GM18861 (cell line): ENCODE results near the gene SLC6A1.

ENCODE experiments used
- ATAC-seq: cut with Tn5 transposase; IDR thresholded peaks from one replicate; pipeline ENCODE4 v1.9.1; 2021; ENCODE audit not compliant: unreplicated experiment

The SLC6A1 gene

GRCh38 chr3:11015369-11015768 is 22.8 kb downstream of the SLC6A1 start:
- no peak for ATAC-seq

- ATAC-seq, result no peak
Observed at GRCh38 chr3:11016727-11017126, 24.2 kb downstream of the SLC6A1 start.

- no peak for ATAC-seq
Observed at GRCh38 chr3:11019116-11019819, 26.7 kb downstream of the SLC6A1 start.

GRCh38 chr3:11020764-11021163 is 28.2 kb downstream of the SLC6A1 start:
- ATAC-seq, result no peak

GRCh38 chr3:11021611-11022011 is 29.1 kb downstream of the SLC6A1 start:
- ATAC-seq, result no peak

- ATAC-seq, result no peak
Observed at GRCh38 chr3:11022115-11022514, 29.6 kb downstream of the SLC6A1 start.

GRCh38 chr3:11024181-11024580 is 31.6 kb downstream of the SLC6A1 start:
- ATAC-seq, result no peak

GRCh38 chr3:11029948-11030347 is 37.4 kb downstream of the SLC6A1 start:
- ATAC-seq, result no peak

- ATAC-seq, result no peak
Observed at GRCh38 chr3:11033871-11034270, 41.3 kb downstream of the SLC6A1 start.

GRCh38 chr3:11034309-11034985 is 41.9 kb downstream of the SLC6A1 start:
- no peak for ATAC-seq

- ATAC-seq, result no peak
Observed at GRCh38 chr3:11035757-11036505, 43.4 kb downstream of the SLC6A1 start.

GRCh38 chr3:11037241-11037873 is 44.8 kb downstream of the SLC6A1 start:
- ATAC-seq, result no peak

- ATAC-seq, result no peak
Observed at GRCh38 chr3:11037976-11038375, 45.4 kb downstream of the SLC6A1 start.

GRCh38 chr3:11045536-11045935 is 53.0 kb downstream of the SLC6A1 start:
- no peak for ATAC-seq

- ATAC-seq, result no peak
Observed at GRCh38 chr3:11047500-11047899, 55.0 kb downstream of the SLC6A1 start.

GRCh38 chr3:11050666-11051323 is 58.2 kb downstream of the SLC6A1 start:
- no peak for ATAC-seq

GRCh38 chr3:11053926-11054503 is 61.5 kb downstream of the SLC6A1 start:
- ATAC-seq, result no peak

- no peak for ATAC-seq
Observed at GRCh38 chr3:11054739-11055438, 62.3 kb downstream of the SLC6A1 start.

- ATAC-seq, result no peak
Observed at GRCh38 chr3:11055496-11055895, 62.9 kb downstream of the SLC6A1 start.

GRCh38 chr3:11056531-11057050 is 64.0 kb downstream of the SLC6A1 start:
- ATAC-seq, result no peak
